ENCODE results near the gene DCAF11. TPM values are rescaled to one million over a fixed set of nuclear protein-coding genes. Genes with fewer than 3 reads are reported as not detected.

Gene DCAF11
- total and polyA plus RNA-seq, 2 of the 13 experiments (the other 11 are each of a cell fraction or from before 2014, with no cell fraction given), result 150 to 257 TPM

DNA sequence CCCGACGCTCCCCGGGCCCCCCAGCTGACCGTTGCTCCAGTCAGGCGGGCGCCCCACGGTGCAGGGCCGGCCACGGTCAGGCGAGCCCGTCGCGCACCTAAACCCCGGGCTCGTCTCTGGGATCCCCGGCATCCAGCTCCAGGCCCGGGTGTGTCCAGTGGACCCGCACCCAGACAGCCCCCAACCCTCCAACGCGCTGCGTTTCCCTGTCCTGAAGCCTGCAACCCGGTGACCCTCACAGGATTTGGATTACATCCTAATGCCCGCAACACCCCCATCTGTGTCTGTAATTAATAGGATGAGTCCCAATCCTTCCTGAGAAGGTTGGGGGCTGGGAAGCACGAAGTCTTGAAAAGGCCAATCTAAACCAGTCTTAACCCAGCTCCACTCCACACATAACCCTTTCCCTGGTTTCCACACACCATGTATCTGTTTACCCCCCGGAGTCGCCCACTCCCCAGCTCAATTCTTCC lies 32.8 kb upstream of the DCAF11 start (continued):
- TF ChIP-seq ETS1 (CRISPR knock-in tag; IDR thresholded peaks at IDR 0.05) (0 out of 2 replicates have a peak, but pooled peaks have one; percentile 72), ZNF713 (CRISPR knock-in tag; IDR thresholded peaks at IDR 0.05) (no peak), ZNF331 (CRISPR knock-in tag; IDR thresholded peaks at IDR 0.05) (no peak), ZNF792 (CRISPR knock-in tag; IDR thresholded peaks at IDR 0.05) (no peak), JARID2 (CRISPR knock-in tag; IDR thresholded peaks at IDR 0.05; ENCODE audit: insufficient replicate concordance) (peak; percentile 20), SP5 (CRISPR knock-in tag; IDR thresholded peaks at IDR 0.05; ENCODE audit: borderline replicate concordance, low read depth) (no peak), ZSCAN9 (CRISPR knock-in tag; IDR thresholded peaks at IDR 0.05; ENCODE audit: borderline replicate concordance) (no peak), MLLT10 (CRISPR knock-in tag; IDR thresholded peaks at IDR 0.05) (no peak), RBFOX2 (IDR thresholded peaks at IDR 0.05; ENCODE audit: low read depth, low read length) (peak; percentile 3; the same call in 1 of the 2 replicates), TRAFD1 (CRISPR knock-in tag; IDR thresholded peaks at IDR 0.05; ENCODE audit: borderline replicate concordance) (no peak), GTF3A (CRISPR knock-in tag; conservative IDR thresholded peaks at IDR 0.05) (no peak), U2AF1 (optimal IDR thresholded peaks at IDR 0.05; ENCODE audit: low read depth, low read length) (no peak), ZNF7 (CRISPR knock-in tag; IDR thresholded peaks at IDR 0.05) (no peak), RFXANK (CRISPR knock-in tag; IDR thresholded peaks at IDR 0.05) (no peak)
- TF ChIP-seq, protein P1, sequence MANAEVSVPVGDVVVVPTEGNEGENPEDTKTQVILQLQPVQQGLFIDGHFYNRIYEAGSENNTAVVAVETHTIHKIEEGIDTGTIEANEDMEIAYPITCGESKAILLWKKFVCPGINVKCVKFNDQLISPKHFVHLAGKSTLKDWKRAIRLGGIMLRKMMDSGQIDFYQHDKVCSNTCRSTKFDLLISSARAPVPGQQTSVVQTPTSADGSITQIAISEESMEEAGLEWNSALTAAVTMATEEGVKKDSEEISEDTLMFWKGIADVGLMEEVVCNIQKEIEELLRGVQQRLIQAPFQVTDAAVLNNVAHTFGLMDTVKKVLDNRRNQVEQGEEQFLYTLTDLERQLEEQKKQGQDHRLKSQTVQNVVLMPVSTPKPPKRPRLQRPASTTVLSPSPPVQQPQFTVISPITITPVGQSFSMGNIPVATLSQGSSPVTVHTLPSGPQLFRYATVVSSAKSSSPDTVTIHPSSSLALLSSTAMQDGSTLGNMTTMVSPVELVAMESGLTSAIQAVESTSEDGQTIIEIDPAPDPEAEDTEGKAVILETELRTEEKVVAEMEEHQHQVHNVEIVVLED (CRISPR knock-in tag; IDR thresholded peaks at IDR 0.05; ENCODE audit: borderline replicate concordance), result no peak
- TF ChIP-seq, protein P2, sequence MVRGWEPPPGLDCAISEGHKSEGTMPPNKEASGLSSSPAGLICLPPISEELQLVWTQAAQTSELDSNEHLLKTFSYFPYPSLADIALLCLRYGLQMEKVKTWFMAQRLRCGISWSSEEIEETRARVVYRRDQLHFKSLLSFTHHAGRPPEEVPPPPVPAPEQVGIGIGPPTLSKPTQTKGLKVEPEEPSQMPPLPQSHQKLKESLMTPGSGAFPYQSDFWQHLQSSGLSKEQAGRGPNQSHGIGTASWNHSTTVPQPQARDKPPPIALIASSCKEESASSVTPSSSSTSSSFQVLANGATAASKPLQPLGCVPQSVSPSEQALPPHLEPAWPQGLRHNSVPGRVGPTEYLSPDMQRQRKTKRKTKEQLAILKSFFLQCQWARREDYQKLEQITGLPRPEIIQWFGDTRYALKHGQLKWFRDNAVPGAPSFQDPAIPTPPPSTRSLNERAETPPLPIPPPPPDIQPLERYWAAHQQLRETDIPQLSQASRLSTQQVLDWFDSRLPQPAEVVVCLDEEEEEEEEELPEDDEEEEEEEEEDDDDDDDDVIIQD (CRISPR knock-in tag; IDR thresholded peaks at IDR 0.05; ENCODE audit: low read depth), result no peak
- TF ChIP-seq, protein P3, sequence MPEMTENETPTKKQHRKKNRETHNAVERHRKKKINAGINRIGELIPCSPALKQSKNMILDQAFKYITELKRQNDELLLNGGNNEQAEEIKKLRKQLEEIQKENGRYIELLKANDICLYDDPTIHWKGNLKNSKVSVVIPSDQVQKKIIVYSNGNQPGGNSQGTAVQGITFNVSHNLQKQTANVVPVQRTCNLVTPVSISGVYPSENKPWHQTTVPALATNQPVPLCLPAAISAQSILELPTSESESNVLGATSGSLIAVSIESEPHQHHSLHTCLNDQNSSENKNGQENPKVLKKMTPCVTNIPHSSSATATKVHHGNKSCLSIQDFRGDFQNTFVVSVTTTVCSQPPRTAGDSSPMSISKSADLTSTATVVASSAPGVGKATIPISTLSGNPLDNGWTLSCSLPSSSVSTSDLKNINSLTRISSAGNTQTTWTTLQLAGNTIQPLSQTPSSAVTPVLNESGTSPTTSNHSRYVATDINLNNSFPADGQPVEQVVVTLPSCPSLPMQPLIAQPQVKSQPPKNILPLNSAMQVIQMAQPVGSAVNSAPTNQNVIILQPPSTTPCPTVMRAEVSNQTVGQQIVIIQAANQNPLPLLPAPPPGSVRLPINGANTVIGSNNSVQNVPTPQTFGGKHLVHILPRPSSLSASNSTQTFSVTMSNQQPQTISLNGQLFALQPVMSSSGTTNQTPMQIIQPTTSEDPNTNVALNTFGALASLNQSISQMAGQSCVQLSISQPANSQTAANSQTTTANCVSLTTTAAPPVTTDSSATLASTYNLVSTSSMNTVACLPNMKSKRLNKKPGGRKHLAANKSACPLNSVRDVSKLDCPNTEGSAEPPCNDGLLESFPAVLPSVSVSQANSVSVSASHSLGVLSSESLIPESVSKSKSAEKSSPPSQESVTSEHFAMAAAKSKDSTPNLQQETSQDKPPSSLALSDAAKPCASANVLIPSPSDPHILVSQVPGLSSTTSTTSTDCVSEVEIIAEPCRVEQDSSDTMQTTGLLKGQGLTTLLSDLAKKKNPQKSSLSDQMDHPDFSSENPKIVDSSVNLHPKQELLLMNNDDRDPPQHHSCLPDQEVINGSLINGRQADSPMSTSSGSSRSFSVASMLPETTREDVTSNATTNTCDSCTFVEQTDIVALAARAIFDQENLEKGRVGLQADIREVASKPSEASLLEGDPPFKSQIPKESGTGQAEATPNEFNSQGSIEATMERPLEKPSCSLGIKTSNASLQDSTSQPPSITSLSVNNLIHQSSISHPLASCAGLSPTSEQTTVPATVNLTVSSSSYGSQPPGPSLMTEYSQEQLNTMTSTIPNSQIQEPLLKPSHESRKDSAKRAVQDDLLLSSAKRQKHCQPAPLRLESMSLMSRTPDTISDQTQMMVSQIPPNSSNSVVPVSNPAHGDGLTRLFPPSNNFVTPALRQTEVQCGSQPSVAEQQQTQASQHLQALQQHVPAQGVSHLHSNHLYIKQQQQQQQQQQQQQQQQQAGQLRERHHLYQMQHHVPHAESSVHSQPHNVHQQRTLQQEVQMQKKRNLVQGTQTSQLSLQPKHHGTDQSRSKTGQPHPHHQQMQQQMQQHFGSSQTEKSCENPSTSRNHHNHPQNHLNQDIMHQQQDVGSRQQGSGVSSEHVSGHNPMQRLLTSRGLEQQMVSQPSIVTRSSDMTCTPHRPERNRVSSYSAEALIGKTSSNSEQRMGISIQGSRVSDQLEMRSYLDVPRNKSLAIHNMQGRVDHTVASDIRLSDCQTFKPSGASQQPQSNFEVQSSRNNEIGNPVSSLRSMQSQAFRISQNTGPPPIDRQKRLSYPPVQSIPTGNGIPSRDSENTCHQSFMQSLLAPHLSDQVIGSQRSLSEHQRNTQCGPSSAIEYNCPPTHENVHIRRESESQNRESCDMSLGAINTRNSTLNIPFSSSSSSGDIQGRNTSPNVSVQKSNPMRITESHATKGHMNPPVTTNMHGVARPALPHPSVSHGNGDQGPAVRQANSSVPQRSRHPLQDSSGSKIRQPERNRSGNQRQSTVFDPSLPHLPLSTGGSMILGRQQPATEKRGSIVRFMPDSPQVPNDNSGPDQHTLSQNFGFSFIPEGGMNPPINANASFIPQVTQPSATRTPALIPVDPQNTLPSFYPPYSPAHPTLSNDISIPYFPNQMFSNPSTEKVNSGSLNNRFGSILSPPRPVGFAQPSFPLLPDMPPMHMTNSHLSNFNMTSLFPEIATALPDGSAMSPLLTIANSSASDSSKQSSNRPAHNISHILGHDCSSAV (CRISPR knock-in tag; IDR thresholded peaks at IDR 0.05; ENCODE audit: borderline replicate concordance), result no peak
